GM19023 (cell line): ENCODE data around the gene TMC3.
A peak's percentile ranks its signal among the peaks of the same experiment; 100 is the strongest.

Source experiments
- ATAC-seq: cut with Tn5 transposase; IDR thresholded peaks from one replicate; pipeline ENCODE4 v1.9.1; 2021; ENCODE audit warnings: mild to moderate bottlenecking, moderate library complexity; ENCODE audit not compliant: unreplicated experiment

The TMC3 gene

GRCh38 chr15:81323944-81324881 lies 49.8 kb downstream of the TMC3 start, which contains the start of gene STARD5:
TSS of gene STARD5 (minus strand) at chr15:81324141. CDS start at chr15:81324099, 42 bp downstream.
- peak; percentile 100 for ATAC-seq

- peak; percentile 13 for ATAC-seq
Measured at GRCh38 chr15:81323559-81323943, 50.5 kb downstream of the TMC3 start.

- ATAC-seq: no peak
Measured at GRCh38 chr15:81322676-81323253, 51.2 kb downstream of the TMC3 start.

- no peak for ATAC-seq
Measured at GRCh38 chr15:81321667-81322066, 52.3 kb downstream of the TMC3 start.

GRCh38 chr15:81317642-81318017 lies 56.4 kb downstream of the TMC3 start:
- no peak for ATAC-seq

GRCh38 chr15:81316267-81316666 lies 57.7 kb downstream of the TMC3 start:
- ATAC-seq: no peak

GRCh38 chr15:81315452-81316175 lies 58.4 kb downstream of the TMC3 start:
- ATAC-seq: no peak

GRCh38 chr15:81314378-81314777 lies 59.6 kb downstream of the TMC3 start:
- no peak for ATAC-seq

- no peak for ATAC-seq
Measured at GRCh38 chr15:81313686-81314085, 60.3 kb downstream of the TMC3 start.

GRCh38 chr15:81312790-81313543 lies 61.0 kb downstream of the TMC3 start:
- ATAC-seq: no peak

GRCh38 chr15:81311752-81312464 lies 62.1 kb downstream of the TMC3 start:
- no peak for ATAC-seq

- no peak for ATAC-seq
Measured at GRCh38 chr15:81310480-81310879, 63.5 kb downstream of the TMC3 start.

- no peak for ATAC-seq
Measured at GRCh38 chr15:81309647-81310450, 64.2 kb downstream of the TMC3 start.

GRCh38 chr15:81308260-81308659 lies 65.8 kb downstream of the TMC3 start:
- ATAC-seq: no peak

- no peak for ATAC-seq
Measured at GRCh38 chr15:81304226-81304625, 69.8 kb downstream of the TMC3 start.

GRCh38 chr15:81303244-81304225 lies 70.5 kb downstream of the TMC3 start:
- ATAC-seq: no peak

GRCh38 chr15:81302701-81303109 lies 71.3 kb downstream of the TMC3 start:
- ATAC-seq: no peak

GRCh38 chr15:81301815-81302399 lies 72.1 kb downstream of the TMC3 start:
- peak; percentile 79 for ATAC-seq
